Astrocyte (in vitro differentiated cells and primary cell): Measurements from ENCODE around the gene EFS.

Experiments used
- CTCF ChIP-seq: IDR thresholded peaks from 2 replicates; pipeline ENCODE4 v1.5.1; 2011; ENCODE audit warnings: low read depth, mild to moderate bottlenecking, inconsistent platforms, low read length, moderate library complexity; ENCODE audit not compliant: insufficient read depth
- EZH2 ChIP-seq: IDR thresholded peaks from 2 replicates; pipeline ENCODE4 v1.6.1; 2012; ENCODE audit warnings: mild to moderate bottlenecking, low read length, inconsistent platforms; ENCODE audit not compliant: insufficient read depth

- TF ChIP-seq CTCF (no peak), EZH2 (no peak)
Measured at GRCh38 chr14:23307687-23308644, 57.0 kb downstream of the EFS start.
